GM12878 (cell line): Measurements from ENCODE around the gene HECTD4. TPM values are rescaled to one million over a fixed set of nuclear protein-coding genes. Genes with fewer than 3 reads are reported as not detected.

ENCODE experiments used
- ATAC-seq: fragments of 200-7000 bp; cut with Tn5 transposase; 3 replicates; pipeline ENCODE4 v1.9.1; 2020; ENCODE audit warnings: mild to moderate bottlenecking, moderate library complexity
- BruUV-seq: library from RNA; stranded (reverse); fragments of 400-500 nt; replicated peaks from 2 replicates; lab custom pipeline; 2021; lab: Mats Ljungman, UMichigan
- CTCF ChIA-PET: fragments of 300-600 bp; sonication (Branson Sonifier 250); formaldehyde crosslinking; extraction: SDS; loops from one replicate; lab custom pipeline; 2021; ENCODE audit warnings: inconsistent platforms; lab: Yijun Ruan, JAX
- POLR2A ChIA-PET: fragments of 350-600 bp; formaldehyde crosslinking; extraction: SDS; loops from one replicate; lab custom pipeline; 2021; ENCODE audit warnings: inconsistent platforms; lab: Charles Lee
- RAD21 ChIA-PET: fragments of 300-600 bp; sonication (Branson Sonifier 250); formaldehyde crosslinking; loops from one replicate; lab custom pipeline; 2023; ENCODE audit warnings: antibody characterized with exemption; ENCODE audit not compliant: unreplicated experiment; lab: Charles Lee
- SMC1A ChIA-PET: fragments of 300-600 bp; sonication (Branson Sonifier 250); formaldehyde crosslinking; loops from one replicate; lab custom pipeline; 2023; ENCODE audit not compliant: unreplicated experiment, uncharacterized antibody; lab: Charles Lee
- DNase-seq: peaks from one replicate; pipeline ENCODE4 v3.0.0-alpha.2; 2011; ENCODE audit warnings: low read depth, low spot score
- FAIRE-seq: peaks from 3 replicates; lab custom pipeline; 2011; peaks lifted over from hg19 to GRCh38; lab: Jason Lieb, UNC
- H2AFZ ChIP-seq: 2 replicates; pipeline ENCODE4 v1.6.0; 2011; ENCODE audit warnings: low read depth, low read length, control low read depth; ENCODE audit not compliant: control insufficient read depth
- H3K27ac ChIP-seq: 2 replicates; pipeline ENCODE4 v1.5.1; 2011; ENCODE audit warnings: control low read depth; ENCODE audit not compliant: control insufficient read depth, insufficient read depth
- H3K27me3 ChIP-seq, 2 experiments: replicated peaks in 1 of 2; 2 replicates each; pipeline versions ENCODE4 v1.6.0 to v1.6.1; 2011; ENCODE audit warnings: low read length in 1 of 2; ENCODE audit not compliant: control insufficient read depth in 2 of 2, insufficient read depth in 2 of 2
- H3K36me3 ChIP-seq, 2 experiments: 2 replicates each; pipeline ENCODE4 v1.5.1; 2011; ENCODE audit warnings: low read length in 1 of 2; ENCODE audit not compliant: control insufficient read depth in 2 of 2, insufficient read depth in 2 of 2
- H3K4me1 ChIP-seq: 2 replicates; pipeline ENCODE4 v1.6.1; 2011; ENCODE audit warnings: mild to moderate bottlenecking, low read length, moderate library complexity, mixed read lengths; ENCODE audit not compliant: control insufficient read depth, insufficient read depth
- H3K4me2 ChIP-seq: 2 replicates; pipeline ENCODE4 v1.6.0; 2011; ENCODE audit warnings: control low read depth; ENCODE audit not compliant: control insufficient read depth, insufficient read depth
- H3K4me3 ChIP-seq: fragments of 200-600 bp; sonication (generic); 2 replicates; pipeline ENCODE4 v1.5.1; 2016
- H3K79me2 ChIP-seq: 2 replicates; pipeline ENCODE4 v1.6.0; 2011; ENCODE audit warnings: low read length; ENCODE audit not compliant: control insufficient read depth, insufficient read depth
- H3K9ac ChIP-seq: 2 replicates; pipeline ENCODE4 v1.8.0; 2011; ENCODE audit warnings: low read length, control low read depth, mixed read lengths; ENCODE audit not compliant: control insufficient read depth, insufficient read depth
- H3K9me3 ChIP-seq: replicated peaks from 3 replicates; pipeline ENCODE4 v1.5.1; 2011; ENCODE audit warnings: mild to moderate bottlenecking, low read length; ENCODE audit not compliant: control insufficient read depth, insufficient read depth
- H4K20me1 ChIP-seq: 2 replicates; pipeline ENCODE4 v1.6.0; 2011; ENCODE audit not compliant: control insufficient read depth, insufficient read depth
- DPF2 ChIP-seq: fragments of 450-650 bp; IDR thresholded peaks from 2 replicates; pipeline ENCODE4 v1.6.1; 2017; ENCODE audit warnings: mild to moderate bottlenecking
- EED ChIP-seq: sonication (generic); IDR thresholded peaks from 2 replicates; pipeline ENCODE4 v1.6.1; 2016; ENCODE audit warnings: antibody characterized with exemption, low read depth
- HDAC6 ChIP-seq: fragments of 200-600 bp; sonication (generic); IDR thresholded peaks from one replicate; pipeline ENCODE4 v1.8.0; 2017; ENCODE audit warnings: antibody characterized with exemption; ENCODE audit not compliant: unreplicated experiment
- MEF2A ChIP-seq: IDR thresholded peaks from 2 replicates; pipeline ENCODE4 v1.6.1; 2011; ENCODE audit warnings: low read depth, mild to moderate bottlenecking, low read length, moderate library complexity; ENCODE audit not compliant: insufficient read depth
- SREBF1 ChIP-seq: IDR thresholded peaks from 2 replicates; pipeline ENCODE4 v1.6.1; 2012; ENCODE audit warnings: mild to moderate bottlenecking, low read length
- SUZ12 ChIP-seq: fragments of 200-600 bp; sonication (generic); IDR thresholded peaks from one replicate; pipeline ENCODE4 v1.6.1; 2018; ENCODE audit warnings: antibody characterized with exemption, mild to moderate bottlenecking; ENCODE audit not compliant: unreplicated experiment
- WGBS: methylation state at CpG from one replicate; pipeline ENCODE4 v1.1.6; 2016; ENCODE audit warnings: low lambda C conversion rate; ENCODE audit not compliant: insufficient replicate concordance, insufficient coverage; ENCODE audit errors: missing lambda C conversion rate; 5-methylcytosine and 5-hydroxymethylcytosine counted together
- in situ Hi-C: fragments of 300-500 bp; cut with MboI; formaldehyde crosslinking; loops from 9 replicates; pipeline ENCODE4 v1.14.3; 2018; ENCODE audit warnings: mixed read lengths
- intact Hi-C: fragments of 100-400 bp; cut with micrococcal nuclease; formaldehyde crosslinking; loops from one replicate; pipeline ENCODE4 v1.14.2; 2022; ENCODE audit not compliant: unreplicated experiment
- polyA plus RNA-seq, 11 experiments: library from polyadenylated mRNA; depleted of rRNA in 4 of 11; unstranded in 6 of 11; stranded (reverse) in 5 of 11; fragments of >200 nt; fragmentation: Nextera tagmentation in 4 of 11; fragmentation: Illumina TruSeq in 1 of 11; extraction: Ambion mirVana in 4 of 11; extraction: Trizol in 1 of 11; gene quantifications; 1 replicate in 1 of 11; 2 replicates in 10 of 11; pipeline versions ENCODE4 v1.2.1 to v1.2.3, GENCODE V29; 2011 to 2016; ENCODE audit warnings: inconsistent platforms in 2 of 11, missing spikeins in 2 of 11, low read depth in 1 of 11
- total RNA-seq, 4 experiments: library from RNA; depleted of rRNA in 3 of 4; stranded (reverse); fragments of >200 nt in 3 of 4; fragmentation: Illumina TruSeq in 1 of 4; extraction: Trizol in 1 of 4; gene quantifications; 2 replicates each; pipeline versions ENCODE4 v1.2.1 to v1.2.3, GENCODE V29; 2013 to 2021
- TF ChIP-seq, protein P1 (sequence below): IDR thresholded peaks from 2 replicates; pipeline ENCODE4 v1.6.1; 2012; ENCODE audit warnings: low read depth, low read length, improper control_type of control experiment
- TF ChIP-seq, protein P2 (sequence below): IDR thresholded peaks from 2 replicates; pipeline ENCODE4 v1.6.1; 2012; ENCODE audit warnings: mild to moderate bottlenecking, low read depth, low read length

The HECTD4 gene
- total and polyA plus RNA-seq, 10 of the 15 experiments (the other 5 are each of a cell fraction or from before 2014, with no cell fraction given): 5.8 to 43.9 (median 17.9) TPM

DNA sequence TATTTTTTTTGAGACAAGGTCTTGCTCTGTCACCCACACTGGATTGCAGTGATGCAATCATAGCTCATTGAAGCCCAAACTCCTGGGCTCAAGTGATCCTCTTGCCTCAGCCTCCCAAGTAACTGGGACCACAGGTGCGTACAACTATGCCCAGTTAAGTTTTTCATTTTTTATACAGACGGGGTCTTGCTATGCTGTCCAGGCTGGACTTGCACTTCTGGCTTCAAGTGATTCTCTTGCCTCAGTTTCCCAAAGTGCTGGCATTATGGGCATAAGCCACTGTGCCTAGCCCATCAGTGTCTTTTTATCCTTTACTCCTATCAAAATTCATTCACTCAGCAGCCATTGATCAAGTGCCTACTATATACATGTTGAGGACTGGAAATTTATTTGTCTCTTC lies 45.5 kb upstream of the HECTD4 start (continued):
- TF ChIP-seq EED: no peak
- TF ChIP-seq HDAC6: no peak
- TF ChIP-seq, protein P1, sequence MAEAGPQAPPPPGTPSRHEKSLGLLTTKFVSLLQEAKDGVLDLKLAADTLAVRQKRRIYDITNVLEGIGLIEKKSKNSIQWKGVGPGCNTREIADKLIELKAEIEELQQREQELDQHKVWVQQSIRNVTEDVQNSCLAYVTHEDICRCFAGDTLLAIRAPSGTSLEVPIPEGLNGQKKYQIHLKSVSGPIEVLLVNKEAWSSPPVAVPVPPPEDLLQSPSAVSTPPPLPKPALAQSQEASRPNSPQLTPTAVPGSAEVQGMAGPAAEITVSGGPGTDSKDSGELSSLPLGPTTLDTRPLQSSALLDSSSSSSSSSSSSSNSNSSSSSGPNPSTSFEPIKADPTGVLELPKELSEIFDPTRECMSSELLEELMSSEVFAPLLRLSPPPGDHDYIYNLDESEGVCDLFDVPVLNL: no peak
- no peak for TF ChIP-seq MEF2A
- TF ChIP-seq, protein P2, sequence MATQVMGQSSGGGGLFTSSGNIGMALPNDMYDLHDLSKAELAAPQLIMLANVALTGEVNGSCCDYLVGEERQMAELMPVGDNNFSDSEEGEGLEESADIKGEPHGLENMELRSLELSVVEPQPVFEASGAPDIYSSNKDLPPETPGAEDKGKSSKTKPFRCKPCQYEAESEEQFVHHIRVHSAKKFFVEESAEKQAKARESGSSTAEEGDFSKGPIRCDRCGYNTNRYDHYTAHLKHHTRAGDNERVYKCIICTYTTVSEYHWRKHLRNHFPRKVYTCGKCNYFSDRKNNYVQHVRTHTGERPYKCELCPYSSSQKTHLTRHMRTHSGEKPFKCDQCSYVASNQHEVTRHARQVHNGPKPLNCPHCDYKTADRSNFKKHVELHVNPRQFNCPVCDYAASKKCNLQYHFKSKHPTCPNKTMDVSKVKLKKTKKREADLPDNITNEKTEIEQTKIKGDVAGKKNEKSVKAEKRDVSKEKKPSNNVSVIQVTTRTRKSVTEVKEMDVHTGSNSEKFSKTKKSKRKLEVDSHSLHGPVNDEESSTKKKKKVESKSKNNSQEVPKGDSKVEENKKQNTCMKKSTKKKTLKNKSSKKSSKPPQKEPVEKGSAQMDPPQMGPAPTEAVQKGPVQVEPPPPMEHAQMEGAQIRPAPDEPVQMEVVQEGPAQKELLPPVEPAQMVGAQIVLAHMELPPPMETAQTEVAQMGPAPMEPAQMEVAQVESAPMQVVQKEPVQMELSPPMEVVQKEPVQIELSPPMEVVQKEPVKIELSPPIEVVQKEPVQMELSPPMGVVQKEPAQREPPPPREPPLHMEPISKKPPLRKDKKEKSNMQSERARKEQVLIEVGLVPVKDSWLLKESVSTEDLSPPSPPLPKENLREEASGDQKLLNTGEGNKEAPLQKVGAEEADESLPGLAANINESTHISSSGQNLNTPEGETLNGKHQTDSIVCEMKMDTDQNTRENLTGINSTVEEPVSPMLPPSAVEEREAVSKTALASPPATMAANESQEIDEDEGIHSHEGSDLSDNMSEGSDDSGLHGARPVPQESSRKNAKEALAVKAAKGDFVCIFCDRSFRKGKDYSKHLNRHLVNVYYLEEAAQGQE: no peak
- TF ChIP-seq SUZ12: no peak

DNA sequence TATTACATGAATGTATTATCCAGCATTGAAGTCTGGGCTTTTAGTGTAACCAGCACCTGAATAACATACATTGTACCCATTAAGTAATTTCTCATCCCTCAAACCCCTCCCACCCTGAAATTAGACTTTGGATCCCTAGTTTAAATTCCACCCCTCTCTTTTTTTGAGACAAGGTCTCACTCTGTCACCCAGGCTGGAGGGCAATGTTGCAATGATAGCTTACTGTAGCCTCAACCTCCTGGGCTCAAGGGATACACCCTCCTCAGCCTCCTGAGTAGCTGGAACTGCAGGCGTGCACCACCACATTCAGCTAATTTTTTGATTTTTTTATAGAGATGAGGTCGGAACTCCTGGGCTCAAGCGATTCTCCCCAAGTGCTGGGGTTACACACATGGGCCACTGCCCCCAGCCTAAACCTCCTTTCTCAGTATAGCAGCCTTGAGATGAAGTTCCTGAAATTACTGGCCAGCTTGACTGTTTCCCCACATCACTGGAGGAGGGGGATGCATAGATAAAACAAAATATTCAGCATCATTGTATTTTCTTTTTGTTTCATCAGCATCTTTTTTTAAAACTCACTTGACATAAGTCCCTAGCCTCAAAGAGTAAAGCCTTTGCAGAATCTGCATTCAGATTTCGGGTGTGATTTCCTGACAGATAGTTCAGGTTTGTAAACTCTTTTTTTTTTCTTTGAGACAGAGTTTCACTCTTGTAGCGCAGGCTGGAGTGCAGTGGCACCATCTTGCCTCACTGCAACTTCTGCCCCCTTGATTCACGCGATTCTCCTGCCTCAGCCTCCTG lies 43.6 kb upstream of the HECTD4 start:
- no peak for ATAC-seq
- Histone ChIP-seq H3K27me3 (no peaks in the 10 kb centered on the region), H2AFZ (no peak overlapping the region), H3K4me3 (no peak overlapping the region), H3K79me2 (peaks cover 62% of the 10 kb centered on the region), H3K27ac (no peak overlapping the region), H3K4me2 (no peak overlapping the region), H3K36me3 (peaks cover 0 to 2% of the 10 kb centered on the region in 2 experiments; a peak in 1 of 4 replicates), H3K4me1 (peaks cover 4% of the 10 kb centered on the region), H3K9ac (no peak overlapping the region), H4K20me1 (0 out of 2 replicates have a peak, but pooled peaks cover 2% of the 10 kb centered on the region), H3K9me3 (no peaks in the 10 kb centered on the region)
- no peak for TF ChIP-seq DPF2
- no peak for TF ChIP-seq SREBF1
- RAD21 ChIA-PET: no interaction called here
- 98% methylated on average over 7 of the region's 7 CpGs for WGBS
- POLR2A ChIA-PET: no interaction called here
- BruUV-seq: no TSS peak
- CTCF ChIA-PET: no interaction called here
- intact Hi-C loops (no loop called here), in situ Hi-C loops (no loop called here)
- FAIRE-seq: no peak
- DNase-seq: no peak
- SMC1A ChIA-PET: interaction anchor here (0.6 kb wide), 1 partner anchor 572 kb away, joined by 3 read pairs; no protein-coding TSS in a partner anchor
